Panc1 (cell line): ENCODE measurements around the gene MRPS22. TPM values are rescaled to one million over a fixed set of nuclear protein-coding genes. Genes with fewer than 3 reads are reported as not detected.

Experiments used
- ATAC-seq: fragments of 200-7000 bp; cut with Tn5 transposase; 2 replicates; pipeline ENCODE4 v1.9.1; 2020; ENCODE audit warnings: mild to moderate bottlenecking, moderate library complexity
- BruUV-seq: library from RNA; stranded (reverse); fragments of 400-500 nt; replicated peaks from 2 replicates; lab custom pipeline; 2021; lab: Mats Ljungman, UMichigan
- CTCF ChIA-PET: fragments of 300-600 bp; sonication (Branson Sonifier 250); formaldehyde crosslinking; loops from one replicate; lab custom pipeline; 2022; ENCODE audit warnings: antibody characterized with exemption; lab: Charles Lee
- POLR2A ChIA-PET: fragments of 300-600 bp; sonication (Branson Sonifier 250); formaldehyde crosslinking; loops from one replicate; lab custom pipeline; 2022; ENCODE audit warnings: antibody characterized with exemption; lab: Charles Lee
- DNase-seq: peaks from one replicate; pipeline ENCODE4 v3.0.0-alpha.2; 2010; ENCODE audit warnings: low read depth, low spot score
- H3K27ac ChIP-seq: 2 replicates; pipeline ENCODE4 v1.5.1; 2011; ENCODE audit warnings: mild to moderate bottlenecking, low read length, inconsistent platforms
- H3K27me3 ChIP-seq: fragments of 200-500 bp; sonication (Bioruptor generic); 2 replicates; pipeline ENCODE4 v1.6.0; 2014; ENCODE audit warnings: low read length, inconsistent platforms; ENCODE audit not compliant: control insufficient read depth, insufficient read depth
- H3K36me3 ChIP-seq: fragments of 200-500 bp; sonication (Bioruptor generic); 2 replicates; pipeline ENCODE4 v1.5.1; 2014; ENCODE audit warnings: inconsistent platforms, mild to moderate bottlenecking, low read length, moderate library complexity; ENCODE audit not compliant: control insufficient read depth, insufficient read depth
- H3K4me1 ChIP-seq: 2 replicates; pipeline ENCODE4 v1.5.1; 2011; ENCODE audit warnings: inconsistent platforms, mild to moderate bottlenecking, low read length, moderate library complexity; ENCODE audit not compliant: control insufficient read depth, insufficient read depth
- H3K4me3 ChIP-seq, 2 experiments: 2 replicates each; pipeline ENCODE4 v1.5.1; 2011 to 2012; ENCODE audit warnings: low read depth in 2 of 2, low read length in 2 of 2, mild to moderate bottlenecking in 2 of 2, inconsistent platforms in 1 of 2, moderate library complexity in 1 of 2
- H3K9me3 ChIP-seq: fragments of 200-500 bp; sonication (Bioruptor generic); 2 replicates; pipeline ENCODE4 v1.5.1; 2014; ENCODE audit warnings: low read depth, mild to moderate bottlenecking, inconsistent platforms, low read length, moderate library complexity; ENCODE audit not compliant: control insufficient read depth, insufficient read depth
- CTCF ChIP-seq: fragments of 450-650 bp; IDR thresholded peaks from 2 replicates; pipeline ENCODE4 v1.5.1; 2017; ENCODE audit warnings: mild to moderate bottlenecking
- POLR2AphosphoS5 ChIP-seq: IDR thresholded peaks from 2 replicates; pipeline ENCODE4 v1.6.1; 2012; ENCODE audit warnings: mild to moderate bottlenecking, low read depth, low read length, moderate library complexity
- REST ChIP-seq, 2 experiments: IDR thresholded peaks; 2 replicates each; pipeline ENCODE4 v1.6.1; 2011 to 2012; ENCODE audit warnings: low read depth in 2 of 2, control low read depth in 1 of 2, low read length in 1 of 2, mild to moderate bottlenecking in 1 of 2, moderate library complexity in 1 of 2; ENCODE audit not compliant: insufficient read depth in 1 of 2
- SIN3A ChIP-seq: IDR thresholded peaks from 2 replicates; pipeline ENCODE4 v1.6.1; 2012; ENCODE audit warnings: low read depth, mild to moderate bottlenecking, low read length, moderate library complexity, borderline replicate concordance; ENCODE audit not compliant: insufficient read depth
- TCF7L2 ChIP-seq: IDR thresholded peaks from 2 replicates; pipeline ENCODE4 v1.6.1; 2011; ENCODE audit warnings: mild to moderate bottlenecking, low read depth, low read length, inconsistent platforms
- in situ Hi-C: cut with HindIII; loops from 2 replicates; pipeline ENCODE4 v1.10.0; 2016; ENCODE audit warnings: low sequenced_read_pairs, low pct_unique_long_range_greater_than_20kb
- intact Hi-C: fragments of 100-400 bp; cut with micrococcal nuclease; formaldehyde crosslinking; loops from one replicate; pipeline ENCODE4 v1.10.0; 2022; ENCODE audit not compliant: unreplicated experiment
- total RNA-seq: library from RNA; stranded (reverse); gene quantifications from one replicate; pipeline ENCODE4 v1.2.1, GENCODE V29; 2021; ENCODE audit not compliant: unreplicated experiment

MRPS22 gene
- total RNA-seq, 1 experiment from 2014 or later = 61.9 TPM

GRCh38 chr3:139357899-139358298 is 14.1 kb downstream of the MRPS22 start:
- DNase-seq (no peak), ATAC-seq (no peak)
- Histone ChIP-seq H3K27ac (no peak overlapping the region), H3K27me3 (no peaks in the 10 kb centered on the region), H3K9me3 (no peaks in the 10 kb centered on the region), H3K4me3 (no peak overlapping the region), H3K36me3 (peaks cover 82% of the 10 kb centered on the region), H3K4me1 (no peaks in the 10 kb centered on the region)
- in situ Hi-C loops (no loop called here), intact Hi-C loops (no loop called here)
- TF ChIP-seq REST (IDR thresholded peaks at IDR 0.05; ENCODE audit: insufficient read depth in 1 of 2, low read depth in 2 of 2, low read length in 1 of 2) (no peak), TCF7L2 (no peak), SIN3A (no peak), POLR2AphosphoS5 (no peak), CTCF (no peak)
- ChIA-PET CTCF (no interaction called here), POLR2A (no interaction called here)
- no TSS peak for BruUV-seq

GRCh38 chr3:139358841-139359562 is 15.2 kb downstream of the MRPS22 start:
- in situ Hi-C loops = no loop called here
- Histone ChIP-seq H3K27me3 (no peaks in the 10 kb centered on the region), H3K27ac (no peak overlapping the region), H3K4me1 (no peaks in the 10 kb centered on the region), H3K4me3 (no peak overlapping the region), H3K9me3 (no peaks in the 10 kb centered on the region), H3K36me3 (peaks cover 76% of the 10 kb centered on the region)
- ATAC-seq (no peak), DNase-seq (no peak)
- ChIA-PET CTCF (no interaction called here), POLR2A (no interaction called here)
- no peak for TF ChIP-seq REST (IDR thresholded peaks at IDR 0.05; ENCODE audit: insufficient read depth in 1 of 2, low read depth in 2 of 2, low read length in 1 of 2)
- no peak for TF ChIP-seq SIN3A
- TF ChIP-seq CTCF = no peak
- TF ChIP-seq TCF7L2 = no peak
- TF ChIP-seq POLR2AphosphoS5 = no peak
- intact Hi-C loops = no loop called here
- no TSS peak for BruUV-seq
